IMR-90 (cell line): Measurements from ENCODE around the gene MAT2B. TPM values are rescaled to one million over a fixed set of nuclear protein-coding genes. Genes with fewer than 3 reads are reported as not detected.
A peak's percentile ranks its signal among the peaks of the same experiment; 100 is the strongest.

Experiments used
- ATAC-seq: fragments of 200-7000 bp; cut with Tn5 transposase; 2 replicates; pipeline ENCODE4 v1.9.1; 2020; ENCODE audit warnings: low read depth, mild to moderate bottlenecking, moderate library complexity
- BruUV-seq: library from RNA; stranded (reverse); fragments of 400-500 nt; replicated peaks from 2 replicates; lab custom pipeline; 2021; lab: Mats Ljungman, UMichigan
- CTCF ChIA-PET: fragments of 300-600 bp; formaldehyde crosslinking; extraction: SDS; loops from one replicate; lab custom pipeline; 2021; ENCODE audit warnings: antibody characterized with exemption; lab: Yijun Ruan, JAX
- POLR2A ChIA-PET: fragments of 300-600 bp; sonication (Branson Sonifier 250); formaldehyde crosslinking; loops from one replicate; lab custom pipeline; 2022; ENCODE audit warnings: antibody characterized with exemption; ENCODE audit not compliant: unreplicated experiment; lab: Charles Lee
- DNase-seq: peaks from one replicate; pipeline ENCODE4 v3.0.0; 2013
- H2AFZ ChIP-seq: replicated peaks from 2 replicates; pipeline ENCODE3; 2013; ENCODE audit warnings: low read length, mild to moderate bottlenecking; ENCODE audit not compliant: poor library complexity
- H2AK5ac ChIP-seq: 2 replicates; pipeline ENCODE4 v1.6.1; 2013; ENCODE audit warnings: low read depth, low read length, inconsistent platforms
- H2AK9ac ChIP-seq: replicated peaks from 2 replicates; pipeline ENCODE3; 2013; ENCODE audit warnings: mild to moderate bottlenecking, low read depth, low read length, moderate library complexity; ENCODE audit not compliant: poor library complexity
- H2BK120ac ChIP-seq: 2 replicates; pipeline ENCODE4 v1.6.1; 2013; ENCODE audit warnings: low read depth, low read length, inconsistent platforms
- H2BK15ac ChIP-seq: 3 replicates; pipeline ENCODE4 v1.6.1; 2013; ENCODE audit warnings: low read depth, low read length, inconsistent platforms
- H2BK20ac ChIP-seq: 2 replicates; pipeline ENCODE4 v1.6.1; 2013; ENCODE audit warnings: low read depth, mild to moderate bottlenecking, inconsistent platforms, low read length, moderate library complexity
- H2BK5ac ChIP-seq: 2 replicates; pipeline ENCODE4 v1.6.1; 2013; ENCODE audit warnings: mild to moderate bottlenecking, low read depth, low read length, inconsistent platforms; ENCODE audit not compliant: poor library complexity, severe bottlenecking
- H3K14ac ChIP-seq: replicated peaks from 2 replicates; pipeline ENCODE4 v1.6.1; 2013; ENCODE audit warnings: low read depth, low read length, inconsistent platforms
- H3K18ac ChIP-seq: 2 replicates; pipeline ENCODE4 v1.6.1; 2013; ENCODE audit warnings: low read depth, low read length, control low read depth
- H3K23ac ChIP-seq: 2 replicates; pipeline ENCODE4 v1.6.1; 2013; ENCODE audit warnings: low read depth, low read length, inconsistent platforms
- H3K27ac ChIP-seq: 2 replicates; pipeline ENCODE4 v1.5.1; 2013; ENCODE audit warnings: mild to moderate bottlenecking, control low read depth, low read length; ENCODE audit not compliant: insufficient read depth
- H3K27me3 ChIP-seq: 2 replicates; pipeline ENCODE4 v1.6.1; 2013; ENCODE audit warnings: low read length; ENCODE audit not compliant: control insufficient read depth, insufficient read depth
- H3K36me3 ChIP-seq: 2 replicates; pipeline ENCODE4 v1.6.1; 2013; ENCODE audit warnings: low read length, mixed read lengths; ENCODE audit not compliant: control insufficient read depth, insufficient read depth
- H3K4ac ChIP-seq: 2 replicates; pipeline ENCODE4 v1.6.1; 2013; ENCODE audit warnings: low read depth, low read length, inconsistent platforms
- H3K4me1 ChIP-seq: 2 replicates; pipeline ENCODE4 v1.6.1; 2013; ENCODE audit warnings: low read length, mixed read lengths; ENCODE audit not compliant: control insufficient read depth, insufficient read depth
- H3K4me2 ChIP-seq: 2 replicates; pipeline ENCODE4 v1.6.1; 2013; ENCODE audit warnings: low read depth, mild to moderate bottlenecking, control low read depth, low read length, moderate library complexity
- H3K4me3 ChIP-seq: 2 replicates; pipeline ENCODE4 v1.5.1; 2013; ENCODE audit warnings: low read depth, mild to moderate bottlenecking, control low read depth, low read length, moderate library complexity; ENCODE audit not compliant: insufficient read depth
- H3K56ac ChIP-seq: 2 replicates; pipeline ENCODE4 v1.6.1; 2013; ENCODE audit warnings: low read length, inconsistent platforms; ENCODE audit not compliant: insufficient read depth; ENCODE audit errors: extremely low read depth
- H3K79me1 ChIP-seq, 2 experiments: 2 replicates each; pipeline ENCODE4 v1.6.1; 2013; ENCODE audit warnings: low read length in 2 of 2, inconsistent platforms in 1 of 2, low read depth in 1 of 2
- H3K9ac ChIP-seq: 2 replicates; pipeline ENCODE4 v1.6.1; 2013; ENCODE audit warnings: low read depth, low read length, control low read depth
- H3K9me1 ChIP-seq: 2 replicates; pipeline ENCODE4 v1.6.1; 2013; ENCODE audit warnings: low read length, inconsistent platforms; ENCODE audit not compliant: insufficient read depth
- H3K9me3 ChIP-seq: 2 replicates; pipeline ENCODE4 v1.6.1; 2013; ENCODE audit warnings: low read length; ENCODE audit not compliant: control insufficient read depth, insufficient read depth
- H4K20me1 ChIP-seq: 2 replicates; pipeline ENCODE4 v1.6.1; 2013; ENCODE audit warnings: low read length, inconsistent platforms; ENCODE audit not compliant: insufficient read depth
- H4K5ac ChIP-seq: 2 replicates; pipeline ENCODE4 v1.6.1; 2013; ENCODE audit warnings: mild to moderate bottlenecking, low read depth, low read length, control low read depth
- H4K8ac ChIP-seq, 2 experiments: 2 replicates each; pipeline ENCODE4 v1.6.1; 2013; ENCODE audit warnings: low read depth in 2 of 2, low read length in 2 of 2, control low read depth in 1 of 2, inconsistent platforms in 1 of 2
- H4K91ac ChIP-seq: 2 replicates; pipeline ENCODE4 v1.6.1; 2013; ENCODE audit warnings: low read depth, low read length, inconsistent platforms; ENCODE audit not compliant: insufficient read depth
- BHLHE40 ChIP-seq: fragments of 150-350 bp; IDR thresholded peaks from 2 replicates; pipeline ENCODE4 v1.6.1; 2016; ENCODE audit warnings: mild to moderate bottlenecking, low read depth, low read length
- CEBPB ChIP-seq: IDR thresholded peaks from 2 replicates; pipeline ENCODE4 v1.6.1; 2012; ENCODE audit warnings: low read depth, low read length, improper control_type of control experiment
- CHD1 ChIP-seq: IDR thresholded peaks from 2 replicates; pipeline ENCODE4 v1.6.1; 2012; ENCODE audit warnings: low read depth, low read length, improper control_type of control experiment
- CTCF ChIP-seq: conservative IDR thresholded peaks from 2 replicates; pipeline ENCODE4 v1.5.1; 2012; ENCODE audit warnings: mild to moderate bottlenecking, low read depth, low read length, improper control_type of control experiment
- ELK1 ChIP-seq: fragments of 150-350 bp; IDR thresholded peaks from 2 replicates; pipeline ENCODE4 v1.6.1; 2016; ENCODE audit warnings: low read depth, mild to moderate bottlenecking, low read length, moderate library complexity, borderline replicate concordance
- FOS ChIP-seq: fragments of 150-350 bp; IDR thresholded peaks from 2 replicates; pipeline ENCODE4 v1.6.1; 2016; ENCODE audit warnings: low read depth, low read length
- MAFK ChIP-seq: IDR thresholded peaks from 2 replicates; pipeline ENCODE4 v1.6.1; 2012; ENCODE audit warnings: low read depth, low read length, improper control_type of control experiment
- MAZ ChIP-seq: IDR thresholded peaks from 2 replicates; pipeline ENCODE4 v1.6.1; 2012; ENCODE audit warnings: low read depth, mild to moderate bottlenecking, low read length, improper control_type of control experiment, moderate library complexity, borderline replicate concordance
- MXI1 ChIP-seq: IDR thresholded peaks from 2 replicates; pipeline ENCODE4 v1.6.1; 2012; ENCODE audit warnings: low read depth, mild to moderate bottlenecking, low read length, moderate library complexity, borderline replicate concordance
- NFE2L2 ChIP-seq: fragments of 150-350 bp; IDR thresholded peaks from 2 replicates; pipeline ENCODE4 v1.6.1; 2016; ENCODE audit warnings: low read depth, mild to moderate bottlenecking, low read length
- POLR2A ChIP-seq: IDR thresholded peaks from 2 replicates; pipeline ENCODE4 v1.6.1; 2012; ENCODE audit warnings: mild to moderate bottlenecking, low read depth, low read length
- RCOR1 ChIP-seq: IDR thresholded peaks from 2 replicates; pipeline ENCODE4 v1.6.1; 2012; ENCODE audit warnings: mild to moderate bottlenecking, low read length, improper control_type of control experiment; ENCODE audit not compliant: insufficient replicate concordance
- RFX5 ChIP-seq: IDR thresholded peaks from 2 replicates; pipeline ENCODE4 v1.8.0; 2012; ENCODE audit warnings: low read depth, mild to moderate bottlenecking, low read length, moderate library complexity
- USF2 ChIP-seq: fragments of 150-350 bp; IDR thresholded peaks from 2 replicates; pipeline ENCODE4 v1.6.1; 2017; ENCODE audit warnings: mild to moderate bottlenecking, antibody characterized with exemption, low read length, low read depth
- WGBS, 2 experiments: methylation state at CpG; one replicate each; pipeline versions ENCODE4 v1.1.5 to v1.1.7; 2013; ENCODE audit warnings: missing lambda C conversion rate in 2 of 2; ENCODE audit not compliant: insufficient read length in 1 of 2; ENCODE audit errors: extremely low coverage in 2 of 2; 5-methylcytosine and 5-hydroxymethylcytosine counted together
- dilution Hi-C: fragments of 300-500 bp; cut with HindIII; formaldehyde crosslinking; loops from one replicate; pipeline ENCODE4 v1.14.3; 2018; ENCODE audit warnings: low sequenced_read_pairs; ENCODE audit not compliant: unreplicated experiment
- in situ Hi-C: fragments of 300-500 bp; cut with MboI; formaldehyde crosslinking; loops from 3 replicates; pipeline ENCODE4 v1.14.3; 2019; ENCODE audit warnings: low sequenced_read_pairs, inconsistent platforms, mixed read lengths
- intact Hi-C: fragments of 100-400 bp; cut with micrococcal nuclease; formaldehyde crosslinking; loops from 2 replicates; pipeline ENCODE4 v1.10.0; 2022
- polyA plus RNA-seq, 3 experiments: library from polyadenylated mRNA; depleted of rRNA; stranded (reverse); fragments of >200 nt; gene quantifications; 2 replicates each; pipeline ENCODE4 v1.2.3, GENCODE V29; 2012; ENCODE audit warnings: low replicate concordance in 1 of 3
- total RNA-seq: library from RNA; depleted of rRNA; stranded (reverse); fragments of >200 nt; gene quantifications from 2 replicates; pipeline ENCODE4 v1.2.3, GENCODE V29; 2012

MAT2B gene
- total and polyA plus RNA-seq, 2 of the 4 experiments (the other 2 are of a cell fraction), result 41.7 to 80.3 TPM

- ChIA-PET CTCF (interaction anchor here (1.1 kb wide), 1 partner anchor 27 kb away, joined by 3 read pairs; the partner anchor contains the start of gene MAT2B), POLR2A (no interaction called here)
- H3K18ac ChIP-seq, result no peak overlapping the region
- no peak overlapping the region for H3K4me3 ChIP-seq
- H3K36me3 ChIP-seq, result no peaks in the 10 kb centered on the region; the same call in 1 of the 2 replicates
- no peak overlapping the region for H3K4ac ChIP-seq
- WGBS, 2 experiments, result no CpG with 5 or more reads among the region's 2 CpGs
- H2BK5ac ChIP-seq, result no peak overlapping the region
- H4K5ac ChIP-seq, result no peak overlapping the region
- intact Hi-C loops (no loop called here), in situ Hi-C loops (no loop called here), dilution Hi-C loops (no loop called here)
- no peak overlapping the region for H3K56ac ChIP-seq
- DNase-seq (peak; percentile 28), ATAC-seq (peak; percentile 78)
- 0 out of 2 replicates have a peak, but pooled peaks cover 3% of the 10 kb centered on the region for H3K9me1 ChIP-seq
- H2AFZ ChIP-seq, result no peak overlapping the region
- no peaks in the 10 kb centered on the region for H3K27me3 ChIP-seq
- H3K79me1 ChIP-seq, result no peaks in the 10 kb centered on the region; a peak in 1 of 4 replicates
- no peak overlapping the region for H4K91ac ChIP-seq
- H2AK9ac ChIP-seq, result no peak overlapping the region
- no peak overlapping the region for H3K9ac ChIP-seq
- no peak overlapping the region for H4K8ac ChIP-seq
- no peaks in the 10 kb centered on the region for H3K9me3 ChIP-seq
- H2BK15ac ChIP-seq, result no peak overlapping the region
- no peak overlapping the region for H2AK5ac ChIP-seq
- no peak overlapping the region for H3K14ac ChIP-seq
- H3K23ac ChIP-seq, result no peak overlapping the region
- BruUV-seq, result no TSS peak
- no peak overlapping the region for H2BK20ac ChIP-seq
- peaks cover 3% of the 10 kb centered on the region; the same call in 1 of the 2 replicates for H3K4me1 ChIP-seq
- H3K27ac ChIP-seq, result no peak overlapping the region
- no peaks in the 10 kb centered on the region for H4K20me1 ChIP-seq
- no peak overlapping the region for H3K4me2 ChIP-seq
- no peak overlapping the region for H2BK120ac ChIP-seq
- TF ChIP-seq MXI1 (no peak), ELK1 (no peak), RCOR1 (no peak), FOS (no peak), RFX5 (no peak), CTCF (no peak), BHLHE40 (no peak), POLR2A (no peak), CEBPB (no peak), MAZ (no peak), MAFK (no peak), NFE2L2 (no peak), CHD1 (no peak), USF2 (no peak)
These were observed 27.1 kb upstream of the MAT2B start for GRCh38 chr5:163478126-163478981.
